Smooth muscle cell (in vitro differentiated cells): Measurements from ENCODE around the gene LZTS2. TPM values are rescaled to one million over a fixed set of nuclear protein-coding genes. Genes with fewer than 3 reads are reported as not detected.
A peak's percentile ranks its signal among the peaks of the same experiment; 100 is the strongest.

Experiments used
- DNase-seq: peaks from one replicate; lab custom pipeline; 2025; ENCODE audit not compliant: unreplicated experiment; lab: John Stamatoyannopoulos, UW
- H2AFZ ChIP-seq: fragments of 200-600 bp; sonication (generic); 2 replicates; pipeline ENCODE4 v1.6.0; 2016; ENCODE audit warnings: antibody characterized with exemption, low read depth, mild to moderate bottlenecking
- H3F3A ChIP-seq: fragments of 200-600 bp; sonication (generic); 2 replicates; pipeline ENCODE4 v1.6.0; 2017; ENCODE audit warnings: antibody characterized with exemption, low read depth
- H3K27ac ChIP-seq: fragments of 200-600 bp; sonication (generic); 2 replicates; pipeline ENCODE4 v1.5.1; 2016; ENCODE audit warnings: low read depth, mild to moderate bottlenecking
- H3K27me3 ChIP-seq: fragments of 200-600 bp; sonication (generic); 2 replicates; pipeline ENCODE4 v1.6.1; 2016; ENCODE audit warnings: low read depth, mild to moderate bottlenecking
- H3K36me3 ChIP-seq: fragments of 200-600 bp; sonication (generic); 2 replicates; pipeline ENCODE4 v1.5.1; 2016; ENCODE audit warnings: low read depth
- H3K4me1 ChIP-seq: fragments of 200-600 bp; sonication (generic); 2 replicates; pipeline ENCODE4 v1.5.1; 2016; ENCODE audit warnings: low read depth
- H3K4me2 ChIP-seq: fragments of 200-600 bp; sonication (generic); 2 replicates; pipeline ENCODE4 v1.6.0; 2016; ENCODE audit warnings: mild to moderate bottlenecking
- H3K4me3 ChIP-seq: fragments of 200-600 bp; sonication (generic); 2 replicates; pipeline ENCODE4 v1.5.1; 2016; ENCODE audit warnings: mild to moderate bottlenecking
- H3K79me2 ChIP-seq: fragments of 200-600 bp; sonication (generic); 2 replicates; pipeline ENCODE4 v1.6.0; 2016; ENCODE audit warnings: low read depth, mild to moderate bottlenecking
- H3K9ac ChIP-seq: fragments of 200-600 bp; sonication (generic); 2 replicates; pipeline ENCODE4 v1.6.0; 2016; ENCODE audit warnings: low read depth
- H3K9me3 ChIP-seq: fragments of 200-600 bp; sonication (generic); replicated peaks from 2 replicates; pipeline ENCODE4 v1.5.1; 2016; ENCODE audit warnings: low read depth
- H4K20me1 ChIP-seq: fragments of 200-600 bp; sonication (generic); 2 replicates; pipeline ENCODE4 v1.6.0; 2016; ENCODE audit warnings: low read depth
- CTCF ChIP-seq: fragments of 200-600 bp; sonication (generic); IDR thresholded peaks from 2 replicates; pipeline ENCODE4 v1.5.1; 2017; ENCODE audit warnings: borderline replicate concordance, mild to moderate bottlenecking, antibody characterized with exemption; ENCODE audit not compliant: insufficient read depth, poor library complexity, severe bottlenecking
- WGBS: methylation state at CpG from one replicate; pipeline ENCODE4 v1.1.7; 2016; ENCODE audit warnings: low lambda C conversion rate; 5-methylcytosine and 5-hydroxymethylcytosine counted together
- polyA plus RNA-seq: library from polyadenylated mRNA; unstranded; fragments of >200 nt; fragmentation: Nextera tagmentation; extraction: Ambion mirVana; gene quantifications from 2 replicates; pipeline ENCODE4 v1.2.1, GENCODE V29; 2016
- total RNA-seq: library from RNA; depleted of rRNA; stranded (reverse); fragments of >200 nt; gene quantifications from 2 replicates; pipeline ENCODE4 v1.2.3, GENCODE V29; 2014

The LZTS2 gene
- total and polyA plus RNA-seq, 2 experiments from 2014 or later = 54.9 to 103 TPM

- Histone ChIP-seq H3F3A (no peaks in the 10 kb centered on the region), H3K4me1 (no peaks in the 10 kb centered on the region), H3K27me3 (peaks cover 26% of the 10 kb centered on the region), H3K4me2 (no peak overlapping the region), H4K20me1 (no peaks in the 10 kb centered on the region), H3K36me3 (no peaks in the 10 kb centered on the region), H3K9me3 (no peaks in the 10 kb centered on the region), H3K27ac (no peak overlapping the region), H3K9ac (no peak overlapping the region), H2AFZ (no peak overlapping the region), H3K79me2 (no peaks in the 10 kb centered on the region), H3K4me3 (no peak overlapping the region)
- peak; percentile 88 for TF ChIP-seq CTCF
- DNase-seq = peak; percentile 52
- 27% methylated on average over 10 of the region's 11 CpGs for WGBS
Observed at GRCh38 chr10:101014230-101014884, 14.7 kb downstream of the LZTS2 start.

- H3K4me2 ChIP-seq = no peak overlapping the region
- WGBS = 44% methylated on average over 7 of the region's 7 CpGs
- H3K9me3 ChIP-seq = no peaks in the 10 kb centered on the region
- no peaks in the 10 kb centered on the region for H3K4me1 ChIP-seq
- H3K9ac ChIP-seq = no peak overlapping the region
- H3K4me3 ChIP-seq = no peak overlapping the region
- H2AFZ ChIP-seq = no peak overlapping the region
- no peak for DNase-seq
- no peaks in the 10 kb centered on the region for H3F3A ChIP-seq
- H3K36me3 ChIP-seq = no peaks in the 10 kb centered on the region
- H4K20me1 ChIP-seq = no peaks in the 10 kb centered on the region
- H3K27ac ChIP-seq = no peak overlapping the region
- peaks cover 26% of the 10 kb centered on the region for H3K27me3 ChIP-seq
- no peak for TF ChIP-seq CTCF
- H3K79me2 ChIP-seq = no peaks in the 10 kb centered on the region
Observed at GRCh38 chr10:101014966-101015581, 15.5 kb downstream of the LZTS2 start.

- WGBS = 86% methylated on average over 8 of the region's 8 CpGs
- no peak overlapping the region for H3K4me2 ChIP-seq
- peaks cover 26% of the 10 kb centered on the region for H3K27me3 ChIP-seq
- H4K20me1 ChIP-seq = no peaks in the 10 kb centered on the region
- no peak overlapping the region for H3K27ac ChIP-seq
- no peaks in the 10 kb centered on the region for H3K36me3 ChIP-seq
- no peaks in the 10 kb centered on the region for H3K4me1 ChIP-seq
- TF ChIP-seq CTCF = no peak
- no peak for DNase-seq
- no peaks in the 10 kb centered on the region for H3K79me2 ChIP-seq
- no peaks in the 10 kb centered on the region for H3F3A ChIP-seq
- H3K4me3 ChIP-seq = no peak overlapping the region
- no peaks in the 10 kb centered on the region for H3K9me3 ChIP-seq
- H2AFZ ChIP-seq = no peak overlapping the region
- H3K9ac ChIP-seq = no peak overlapping the region
Observed at GRCh38 chr10:101015582-101015973, 16.0 kb downstream of the LZTS2 start.

GRCh38 chr10:101016814-101017213 is 17.2 kb downstream of the LZTS2 start:
- WGBS = 74% methylated on average over 5 of the region's 5 CpGs
- H3K27ac ChIP-seq = no peak overlapping the region
- no peaks in the 10 kb centered on the region for H3K9me3 ChIP-seq
- H3K79me2 ChIP-seq = no peaks in the 10 kb centered on the region
- peaks cover 26% of the 10 kb centered on the region for H3K27me3 ChIP-seq
- no peak overlapping the region for H3K4me3 ChIP-seq
- H3F3A ChIP-seq = no peaks in the 10 kb centered on the region
- DNase-seq = no peak
- H3K4me2 ChIP-seq = no peak overlapping the region
- H3K4me1 ChIP-seq = no peaks in the 10 kb centered on the region
- H3K36me3 ChIP-seq = no peaks in the 10 kb centered on the region
- no peak overlapping the region for H2AFZ ChIP-seq
- no peaks in the 10 kb centered on the region for H4K20me1 ChIP-seq
- no peak for TF ChIP-seq CTCF
- H3K9ac ChIP-seq = no peak overlapping the region
